ENCODE measurements around the gene ZNF532. TPM values are rescaled to one million over a fixed set of nuclear protein-coding genes. Genes with fewer than 3 reads are reported as not detected.

The ZNF532 gene
- total RNA-seq, 1 experiment from 2014 or later, result 16.8 TPM

DNA sequence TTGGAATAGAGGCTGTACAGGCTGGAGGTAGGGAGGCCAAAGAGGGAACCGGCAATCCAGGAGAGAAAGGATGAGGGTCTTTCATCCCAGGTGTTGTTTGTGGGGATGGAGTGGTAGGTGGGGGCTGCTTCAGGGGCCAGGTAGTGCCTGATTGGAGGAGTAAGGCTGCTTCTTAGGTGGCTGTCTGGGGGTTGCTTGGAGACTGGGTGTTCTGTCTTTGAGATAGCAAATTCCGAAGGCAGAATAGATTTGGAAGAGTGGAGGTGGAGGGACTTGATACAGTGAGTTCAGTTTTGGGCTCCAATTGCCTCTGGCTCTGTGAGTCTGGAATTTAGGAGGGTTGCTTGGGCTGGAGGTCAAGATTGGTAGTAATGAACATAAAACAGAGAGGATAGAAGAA is 5.9 kb downstream of the ZNF532 start:
- DNase-seq (ENCODE audit: low read depth), result no peak

DNA sequence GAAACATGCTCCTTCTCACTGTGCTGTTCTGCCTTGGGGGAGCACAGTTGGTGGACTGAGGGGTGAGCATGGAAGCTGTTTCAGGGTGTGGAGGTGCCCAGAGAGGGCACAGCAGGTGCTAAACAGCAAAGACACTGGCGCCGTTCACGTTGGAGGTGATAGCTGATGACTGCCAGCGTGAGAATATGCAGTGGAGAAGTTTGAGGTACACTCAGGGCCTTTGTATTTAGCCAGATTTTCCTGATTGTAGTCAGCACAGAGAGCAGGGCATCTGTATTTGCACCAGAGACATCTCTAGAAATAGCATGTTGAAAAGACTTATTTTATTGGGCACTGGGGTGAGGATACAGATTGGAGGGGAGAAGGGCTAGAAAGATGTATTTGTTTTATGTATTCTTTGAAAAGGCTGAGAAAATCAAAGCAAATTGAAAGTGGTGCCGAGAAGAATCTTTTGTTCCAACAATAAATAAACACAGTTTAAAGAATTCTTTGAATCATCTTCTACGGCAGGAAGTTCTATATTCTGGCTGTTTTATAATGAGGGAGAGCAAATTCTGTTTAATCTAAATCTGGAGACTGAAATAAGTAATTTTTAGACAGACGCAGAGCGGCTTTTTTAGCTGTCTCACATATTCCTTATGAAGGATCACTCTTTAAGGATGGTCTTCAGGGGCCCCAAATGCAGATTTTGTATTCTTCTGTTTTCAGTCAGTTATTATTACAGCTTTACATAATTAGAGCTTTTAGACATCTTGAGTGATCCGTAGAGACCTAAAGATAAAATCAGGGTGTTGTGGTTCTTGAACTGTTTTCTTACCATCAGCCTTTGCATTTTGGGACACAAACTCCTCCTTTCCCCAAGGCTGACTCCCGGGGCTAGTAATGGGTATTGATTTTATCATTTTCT is 7.1 kb downstream of the ZNF532 start:
- no peak for DNase-seq (ENCODE audit: low read depth)

DNA sequence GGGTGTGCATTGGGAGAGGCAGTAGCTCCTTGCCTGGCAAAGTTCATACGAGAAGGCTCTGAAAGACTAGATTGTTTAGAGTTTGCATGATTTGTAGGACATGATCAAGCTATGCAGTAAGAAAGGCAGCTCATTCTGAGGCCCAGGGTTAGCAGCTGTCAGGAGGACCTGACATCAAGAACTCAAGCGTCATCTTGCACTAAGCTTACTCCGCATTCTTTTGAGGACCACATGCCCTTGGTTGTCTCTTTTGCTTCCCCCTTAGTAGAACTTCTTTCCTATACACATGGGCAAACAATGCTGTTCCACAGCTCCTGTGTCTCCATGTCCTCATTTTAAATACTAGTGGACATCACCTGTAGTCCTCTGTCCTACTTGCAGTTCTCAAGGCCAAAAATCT is 14.0 kb downstream of the ZNF532 start:
- no peak for DNase-seq (ENCODE audit: low read depth)

DNA sequence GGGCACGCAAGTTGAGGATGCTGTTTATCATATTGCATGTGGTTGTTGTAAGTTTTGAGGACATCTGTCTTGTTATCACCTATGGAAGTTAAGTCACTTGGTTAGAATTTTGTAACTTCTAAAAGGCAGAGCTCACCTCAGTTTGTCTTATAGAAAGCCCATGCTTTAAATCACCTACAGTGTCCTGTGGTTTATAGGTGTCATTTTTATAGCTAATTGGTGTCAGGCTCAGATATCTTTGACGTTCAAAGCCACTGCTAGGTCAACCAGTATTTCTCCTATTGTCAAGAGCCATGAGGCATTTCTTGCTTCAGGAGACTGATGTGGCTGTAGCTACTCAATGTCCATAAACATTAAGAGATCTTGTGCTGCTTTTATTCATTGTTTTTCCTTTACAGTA is 16.8 kb downstream of the ZNF532 start:
- DNase-seq (ENCODE audit: low read depth), result no peak

DNA sequence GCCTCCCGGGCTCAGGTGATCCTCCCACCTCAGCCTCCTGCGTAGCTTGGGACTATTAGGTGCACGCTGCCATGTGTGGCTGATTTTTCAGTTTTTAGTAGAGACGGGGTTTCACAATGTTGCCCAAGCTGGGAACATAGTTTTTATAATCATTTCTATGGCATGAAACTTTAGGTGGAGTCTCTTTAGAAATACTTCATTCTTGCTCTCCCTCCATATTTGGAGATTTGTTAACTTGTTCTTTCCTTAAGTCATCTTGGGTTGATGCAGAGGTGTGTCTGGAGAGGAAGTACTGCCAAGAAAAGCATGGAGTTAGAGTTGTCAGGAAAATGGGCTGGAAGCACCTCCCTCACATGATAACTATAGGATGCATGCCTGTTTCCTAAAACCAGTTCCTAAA is 17.4 kb downstream of the ZNF532 start:
- DNase-seq (ENCODE audit: low read depth), result no peak

DNA sequence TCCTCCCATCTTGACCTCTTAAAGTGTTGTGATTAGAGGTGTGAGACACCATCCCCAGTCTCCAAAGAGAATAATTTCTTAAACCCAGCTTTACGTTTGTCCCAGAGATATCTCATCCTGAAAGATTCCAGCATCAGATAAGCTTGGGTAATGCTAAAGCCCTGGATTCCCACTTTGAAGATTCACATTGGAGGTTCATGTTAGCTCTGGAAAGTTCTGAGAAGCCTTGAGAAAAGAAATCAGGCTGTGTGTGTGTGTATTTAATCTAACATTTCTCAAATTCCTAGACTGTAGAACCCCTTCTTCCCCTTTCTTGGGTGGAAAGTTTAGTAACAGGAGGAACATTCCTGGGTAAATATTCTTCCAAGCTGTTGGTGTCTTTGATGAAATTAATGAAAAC is 18.0 kb downstream of the ZNF532 start:
- DNase-seq (ENCODE audit: low read depth), result no peak

DNA sequence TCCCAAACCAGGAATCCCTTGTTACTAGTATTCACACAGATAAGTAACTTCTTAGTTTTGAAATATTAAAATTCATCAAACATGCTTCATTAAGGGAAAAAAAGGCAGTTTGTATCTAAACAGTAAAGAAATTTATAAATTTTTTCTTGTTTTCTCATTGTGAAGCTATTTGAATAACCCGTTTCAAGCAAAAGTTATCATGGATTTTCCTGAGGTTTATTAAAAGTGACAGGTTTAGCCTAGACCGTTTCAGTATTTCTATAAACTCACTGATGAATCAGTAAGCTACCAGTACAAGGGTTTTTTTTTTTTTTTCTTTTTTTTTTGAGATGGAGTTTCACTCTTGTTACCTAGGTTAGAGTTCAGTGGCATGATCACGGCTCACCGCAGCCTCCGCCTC is 20.0 kb downstream of the ZNF532 start:
- no peak for DNase-seq (ENCODE audit: low read depth)

DNA sequence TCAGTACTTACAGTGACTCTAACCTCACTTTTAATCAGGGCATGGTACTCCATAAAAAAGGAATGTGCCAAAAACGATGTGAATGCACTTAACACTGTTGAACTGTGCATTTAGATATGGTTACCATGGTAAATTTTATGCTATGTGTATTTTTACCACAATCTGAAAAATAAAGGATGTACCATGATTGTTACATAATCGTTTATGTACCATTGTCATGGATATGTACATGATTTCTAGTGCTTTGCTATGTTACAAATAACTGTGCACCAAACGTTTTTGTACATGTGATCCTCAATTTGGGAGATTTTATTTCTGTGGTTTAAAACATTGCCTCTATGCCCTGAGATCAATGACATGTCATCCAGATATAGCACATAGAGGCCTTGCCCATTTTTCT is 21.8 kb downstream of the ZNF532 start:
- no peak for DNase-seq (ENCODE audit: low read depth)

DNA sequence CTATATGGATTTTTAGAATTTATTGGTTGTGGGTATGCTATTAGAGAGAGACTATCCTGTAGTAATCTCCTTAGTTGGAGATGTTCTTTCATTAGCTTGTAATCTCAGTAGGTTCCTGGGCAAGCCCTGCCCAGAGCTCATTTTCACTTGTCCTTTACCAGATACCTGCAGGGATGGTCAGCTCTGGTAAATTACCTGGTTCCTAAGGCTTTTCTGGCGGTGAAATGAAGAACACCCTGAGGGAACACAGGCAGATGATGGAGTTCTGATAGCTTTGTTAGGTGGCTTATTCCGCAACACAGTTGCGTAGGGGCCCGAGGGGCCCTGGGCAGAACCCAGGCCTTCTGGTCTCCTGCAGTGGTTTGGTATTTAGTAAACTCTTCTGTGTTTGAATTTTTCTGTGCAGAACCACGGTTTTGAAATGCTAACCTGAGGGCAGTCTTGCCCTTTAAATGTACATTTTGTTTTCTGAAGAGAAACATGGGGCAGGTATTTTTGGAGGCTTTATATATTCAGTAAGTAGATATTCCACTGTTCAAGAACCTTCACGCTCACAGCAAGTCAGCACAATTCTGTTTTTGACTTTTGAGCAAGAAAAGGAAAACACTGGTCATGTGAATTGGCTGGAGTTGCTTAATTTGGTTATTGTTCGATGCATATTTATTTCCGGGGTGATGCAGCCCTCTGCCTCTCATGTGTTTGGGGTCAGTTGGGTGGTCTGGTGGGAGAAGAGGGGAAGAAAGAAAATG is 22.4 kb downstream of the ZNF532 start:
- DNase-seq (ENCODE audit: low read depth), result no peak

DNA sequence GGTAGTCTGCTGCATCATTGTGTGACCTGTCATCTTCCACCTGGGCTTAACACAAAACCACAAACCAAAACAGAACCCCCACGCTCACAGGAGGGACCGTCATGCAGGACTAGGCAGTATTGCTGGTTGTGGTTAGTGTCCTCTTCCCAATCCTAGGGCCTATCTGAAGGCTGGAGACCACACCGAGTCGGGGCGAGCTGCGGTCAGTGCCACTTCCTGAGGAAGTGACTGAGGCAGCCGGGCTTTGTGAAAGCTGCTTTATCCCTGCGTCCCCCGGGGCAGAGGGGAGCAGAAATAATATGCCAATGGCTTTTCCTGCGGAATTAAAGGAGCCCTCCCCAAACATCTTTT is 22.9 kb downstream of the ZNF532 start:
- DNase-seq (ENCODE audit: low read depth), result peak; percentile 97

DNA sequence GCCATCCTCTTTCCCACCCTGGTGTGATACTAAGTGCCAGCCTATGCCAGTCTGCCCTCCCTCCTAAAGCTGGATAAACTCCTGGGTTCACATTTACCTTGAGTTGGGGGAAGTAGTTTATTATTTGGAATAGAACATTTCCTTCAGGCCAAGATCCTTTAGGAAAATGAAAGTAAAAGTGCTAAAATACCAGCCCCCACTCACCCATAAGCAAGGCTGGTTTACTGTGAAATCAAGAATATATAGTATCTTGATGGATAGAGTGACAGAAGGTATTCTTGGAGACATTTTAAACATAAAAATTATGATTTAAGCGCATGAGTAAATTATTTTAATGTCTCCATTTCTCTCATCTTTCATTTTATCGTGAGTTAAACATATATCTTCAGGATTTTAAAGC is 27.1 kb downstream of the ZNF532 start:
- DNase-seq (ENCODE audit: low read depth), result peak; percentile 35

DNA sequence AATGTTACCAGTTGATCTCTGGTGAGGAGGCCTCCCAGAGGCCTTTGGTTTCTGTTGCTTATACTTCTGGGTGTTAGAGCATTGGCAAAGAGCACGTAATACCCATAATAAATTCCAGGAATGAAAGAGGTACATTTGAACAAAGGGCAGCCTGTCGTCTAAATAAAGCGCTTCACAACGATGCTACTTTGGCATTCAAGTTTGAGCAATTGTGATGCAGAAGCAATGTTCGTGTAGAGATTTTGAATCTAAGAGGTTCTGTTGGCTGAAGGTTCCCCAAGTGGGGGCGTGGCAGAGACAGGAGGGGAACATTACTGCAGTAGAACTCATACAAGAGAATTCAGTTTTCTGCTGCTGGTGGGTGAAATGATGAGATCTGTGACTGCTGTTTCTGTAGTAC is 27.8 kb downstream of the ZNF532 start:
- peak; percentile 24 for DNase-seq (ENCODE audit: low read depth)

DNA sequence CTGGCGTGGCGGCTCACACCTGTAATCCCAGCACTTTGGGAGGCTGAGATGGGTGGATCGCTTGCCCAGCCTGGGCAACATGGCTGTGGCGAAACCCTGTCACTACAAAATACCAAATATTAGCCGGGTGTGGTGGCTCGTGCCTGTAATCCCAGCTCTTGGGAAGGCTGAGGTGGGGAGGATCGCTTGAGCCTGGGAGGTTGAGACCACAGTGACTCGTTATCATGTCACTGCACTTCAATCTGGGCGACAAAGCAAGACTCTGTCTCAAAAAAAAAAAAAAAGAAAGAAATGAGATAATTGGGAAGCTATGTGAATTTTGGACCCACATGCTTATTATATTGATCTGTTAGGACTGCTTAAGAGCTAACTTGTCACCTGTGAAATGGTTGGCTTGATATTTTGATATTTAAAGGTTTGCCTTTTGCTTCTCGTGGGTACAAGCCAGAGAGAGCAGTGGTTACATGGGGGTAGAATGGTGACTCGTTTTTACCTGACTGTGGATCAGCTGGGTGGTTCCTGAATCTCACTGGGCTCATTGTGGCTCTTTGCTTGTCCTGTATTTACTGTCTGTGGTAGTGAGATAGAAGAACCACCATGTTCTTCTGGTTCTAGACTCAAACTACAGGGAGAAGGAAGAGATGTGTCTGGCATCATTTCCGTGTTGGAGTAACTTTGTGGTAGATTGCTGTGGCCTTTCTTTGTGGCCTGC is 28.9 kb downstream of the ZNF532 start:
- peak; percentile 47 for DNase-seq (ENCODE audit: low read depth)

DNA sequence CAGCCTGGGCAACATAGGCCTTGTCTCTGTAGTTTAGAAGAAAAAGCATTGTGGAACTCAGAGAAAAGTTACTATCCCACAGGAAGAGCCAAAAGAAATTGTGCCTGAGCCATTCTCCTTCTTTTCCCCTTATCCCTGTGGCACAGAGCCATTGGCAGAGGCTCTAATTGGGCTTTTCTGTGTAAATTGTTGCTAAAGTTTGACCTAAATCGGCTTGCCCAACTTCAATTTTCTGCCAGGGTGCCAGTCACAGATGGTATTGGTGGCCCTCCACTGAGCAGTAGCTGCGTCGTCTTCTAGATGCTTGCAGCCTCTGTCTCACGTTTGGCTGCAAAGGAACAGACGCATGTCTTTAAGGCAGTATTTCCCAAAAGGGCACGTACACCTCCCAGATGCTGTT is 30.3 kb downstream of the ZNF532 start:
- no peak for DNase-seq (ENCODE audit: low read depth)

DNA sequence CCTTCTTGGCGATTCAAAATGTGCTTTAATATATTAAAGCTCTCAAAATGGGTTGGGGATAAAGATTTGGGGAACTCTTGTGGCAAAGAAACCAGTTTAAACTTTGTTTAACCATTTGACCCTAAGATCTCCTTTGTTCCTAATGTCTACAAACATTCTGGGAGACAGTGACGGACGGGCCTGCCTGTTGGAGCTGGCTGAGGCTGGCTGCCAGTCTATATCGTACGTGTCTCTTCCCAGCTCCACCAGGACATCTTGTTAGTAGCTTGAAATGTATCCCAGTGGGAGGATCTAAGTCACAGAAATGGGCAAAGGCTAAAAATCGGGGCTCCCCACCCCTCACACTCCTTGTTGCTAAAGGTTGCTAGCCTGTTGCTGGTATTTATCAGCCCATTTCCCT is 30.7 kb downstream of the ZNF532 start:
- DNase-seq (ENCODE audit: low read depth), result no peak

DNA sequence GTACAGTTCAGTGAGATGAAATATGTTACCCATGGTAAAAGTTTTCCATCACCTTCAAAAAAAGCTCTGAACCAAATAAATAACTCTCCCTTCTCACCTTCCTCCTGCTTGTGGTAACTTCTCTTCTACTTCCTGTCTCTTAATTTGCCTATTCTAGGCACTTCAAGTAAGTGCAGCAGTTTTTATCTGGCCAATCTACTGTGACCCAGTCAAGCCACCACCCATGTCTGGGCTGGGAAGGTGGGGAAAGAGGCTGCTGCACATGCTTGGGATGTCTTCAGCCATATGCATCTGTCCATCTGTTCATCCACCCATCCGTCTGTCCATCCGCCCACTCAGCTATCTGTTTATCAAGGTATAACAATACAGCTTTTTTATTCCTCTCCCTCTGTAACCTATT is 31.6 kb downstream of the ZNF532 start:
- peak; percentile 31 for DNase-seq (ENCODE audit: low read depth)

DNA sequence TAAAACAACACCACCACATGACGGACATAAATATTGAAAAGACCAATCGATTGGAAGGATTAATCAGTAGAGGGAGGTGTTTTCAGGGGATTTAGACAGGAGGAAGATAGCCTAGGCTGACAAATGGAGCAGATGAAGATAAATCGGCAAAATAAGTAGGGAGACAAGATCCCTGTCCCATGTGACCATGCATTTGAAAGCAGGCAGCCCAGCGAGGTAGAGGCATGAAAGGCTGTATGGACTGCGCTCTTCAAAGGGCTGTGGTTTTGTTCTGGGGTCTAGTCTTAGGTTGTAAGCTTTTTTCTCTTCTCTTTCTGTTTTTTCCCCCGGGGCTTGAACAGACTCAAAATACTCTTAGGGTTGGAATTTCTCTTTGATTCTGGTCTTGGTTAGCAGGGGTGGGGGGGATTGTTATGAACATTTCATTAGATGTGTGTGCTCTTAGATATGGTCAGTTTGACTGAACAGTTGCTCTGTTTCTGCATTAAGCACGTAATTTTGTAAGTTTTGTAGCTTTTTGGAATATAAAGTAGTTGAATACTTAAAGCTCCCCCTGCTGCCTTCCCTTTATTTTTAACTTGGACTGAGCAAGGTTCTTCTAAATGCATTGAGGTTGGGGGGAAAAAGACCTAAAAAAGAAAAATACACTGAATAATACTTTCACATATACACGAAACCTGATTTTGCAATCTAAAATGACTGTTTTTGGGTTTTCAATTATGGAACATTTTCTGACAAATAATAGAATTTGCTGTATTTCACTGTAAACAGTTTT is 32.2 kb downstream of the ZNF532 start:
- DNase-seq (ENCODE audit: low read depth), result peak; percentile 28

DNA sequence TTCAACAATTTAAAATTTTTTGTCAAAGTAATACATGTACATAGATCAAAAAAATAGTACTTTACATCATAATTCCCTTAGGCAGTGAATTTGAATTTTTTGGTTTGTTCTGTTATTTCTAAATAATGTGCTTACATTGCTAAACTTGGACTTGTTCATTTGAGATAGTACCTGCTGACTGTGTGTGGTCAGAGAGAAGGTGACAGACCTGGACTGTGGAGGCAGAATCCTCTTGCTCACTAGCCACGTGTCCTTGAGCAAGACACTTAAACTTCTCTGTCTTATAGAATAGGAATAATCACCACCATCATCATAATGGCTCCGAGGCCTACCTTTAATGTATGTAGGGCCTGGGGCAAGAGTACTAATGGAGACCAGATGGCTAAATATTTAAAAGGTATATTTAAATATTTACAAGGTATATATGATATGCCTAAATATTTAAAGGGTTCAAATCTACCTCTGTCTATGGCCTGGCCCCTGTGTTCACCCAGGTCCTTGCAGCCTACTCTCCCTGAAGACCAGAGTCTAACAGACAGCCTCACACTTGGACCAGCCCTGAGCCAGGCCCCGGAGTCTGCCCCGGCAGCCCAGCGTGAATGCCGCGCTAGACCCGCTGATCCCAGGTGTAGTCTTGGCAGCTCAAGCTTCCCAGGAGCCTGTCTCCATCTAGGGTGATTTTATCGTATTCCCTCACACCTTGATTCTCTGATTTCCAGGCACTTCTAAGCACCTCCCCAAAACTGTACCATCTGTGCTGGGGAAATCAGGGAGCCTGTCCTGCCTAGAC is 33.5 kb downstream of the ZNF532 start:
- no peak for DNase-seq (ENCODE audit: low read depth)

DNA sequence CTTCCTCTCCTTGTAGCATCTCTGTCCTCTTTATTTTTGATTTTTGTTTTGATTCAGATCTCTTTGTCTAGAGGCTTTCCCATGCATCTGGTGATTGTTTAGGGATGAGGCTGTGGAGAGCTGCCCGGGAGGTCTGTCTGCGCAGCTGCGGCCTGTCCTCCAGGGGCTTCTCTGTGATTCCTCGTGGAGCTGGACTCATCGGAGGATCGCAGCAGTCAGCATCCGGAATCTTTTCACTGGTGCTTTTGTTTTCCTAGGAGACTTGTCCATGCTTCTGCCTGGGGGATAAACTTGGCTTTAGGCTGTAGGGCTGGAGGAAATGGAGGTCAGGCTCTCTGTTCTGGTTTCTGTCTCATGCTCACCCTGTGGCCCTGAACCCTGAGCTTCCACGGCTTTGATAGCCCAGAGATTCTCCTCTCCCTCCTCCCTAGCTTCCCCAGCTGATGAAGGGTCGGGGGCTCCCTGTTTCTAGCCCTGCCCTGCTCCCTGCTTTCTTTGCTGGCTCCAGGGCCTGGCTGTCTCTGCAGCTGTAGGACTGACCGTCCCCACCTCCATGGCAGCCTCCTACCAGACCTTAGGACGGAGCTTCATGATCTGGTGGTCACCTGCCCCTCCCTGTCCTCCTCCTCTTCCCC is 35.5 kb downstream of the ZNF532 start:
- peak; percentile 8 for DNase-seq (ENCODE audit: low read depth)

DNA sequence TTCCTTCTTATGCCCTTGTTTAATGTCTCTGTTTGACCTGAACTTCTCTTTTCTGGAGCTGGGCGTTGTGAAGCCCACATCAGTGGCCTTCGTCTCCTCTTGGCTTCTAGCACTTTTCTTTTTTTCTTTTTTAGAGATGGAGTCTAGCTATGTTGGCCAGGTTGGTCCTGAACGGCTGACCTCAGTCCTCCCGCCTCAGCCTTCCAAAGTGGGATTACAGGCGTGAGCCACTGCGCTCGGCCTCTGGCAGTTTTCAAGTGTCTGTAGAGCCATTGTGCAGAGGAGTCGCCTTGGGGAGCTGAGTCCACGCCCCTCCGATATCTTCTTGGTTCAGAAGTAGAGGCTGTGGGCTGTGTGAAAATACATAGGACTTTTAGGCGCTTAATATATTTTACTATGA is 36.5 kb downstream of the ZNF532 start:
- no peak for DNase-seq (ENCODE audit: low read depth)

DNA sequence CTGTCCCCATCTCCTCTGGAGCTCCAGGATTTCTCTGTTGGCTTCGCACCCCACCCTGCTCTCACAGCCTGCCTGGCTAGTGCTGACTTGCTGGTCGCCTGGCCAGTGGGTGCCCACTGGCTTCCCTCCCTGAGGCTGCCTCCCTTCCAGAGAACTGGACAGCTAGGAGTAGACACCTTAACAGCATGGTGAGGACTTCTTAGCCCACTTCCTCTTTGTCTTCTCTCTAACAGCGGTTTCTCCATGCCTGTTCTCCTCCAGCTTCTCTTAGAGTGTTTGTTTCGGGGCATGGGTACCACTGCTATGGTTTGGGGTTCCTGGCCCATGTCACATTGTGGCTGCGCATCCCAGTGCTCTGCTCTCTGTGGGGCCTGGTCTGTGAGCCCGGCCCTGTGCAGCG is 37.1 kb downstream of the ZNF532 start:
- DNase-seq (ENCODE audit: low read depth), result no peak
